Endothelial cell of umbilical vein (primary cell): ENCODE measurements around the gene P2RY13. TPM values are rescaled to one million over a fixed set of nuclear protein-coding genes. Genes with fewer than 3 reads are reported as not detected.

Experiments
- Bru-seq: library from RNA; stranded (reverse); fragments of 400-500 nt; gene quantifications from one replicate; lab custom pipeline; 2021; lab: Mats Ljungman, UMichigan
- BruChase-seq, 2 experiments: library from RNA; stranded (reverse); fragments of 400-500 nt; gene quantifications; one replicate each; lab custom pipeline; 2021; lab: Mats Ljungman, UMichigan
- BruUV-seq: library from RNA; stranded (reverse); fragments of 400-500 nt; replicated peaks from 2 replicates; lab custom pipeline; 2021; lab: Mats Ljungman, UMichigan
- CTCF ChIA-PET: fragments of 300-600, 350-600 bp; sonication (Branson Sonifier 250); formaldehyde crosslinking; loops from one replicate; lab custom pipeline; 2021; ENCODE audit warnings: antibody characterized with exemption, inconsistent platforms; lab: Charles Lee
- POLR2A ChIA-PET: fragments of 300-600, 350-600 bp; sonication (Branson Sonifier 250); formaldehyde crosslinking; loops from one replicate; lab custom pipeline; 2021; ENCODE audit warnings: antibody characterized with exemption, inconsistent platforms; lab: Charles Lee
- DNase-seq: peaks from one replicate; pipeline ENCODE4 v3.0.0-alpha.2; 2011; ENCODE audit warnings: low read depth, low spot score
- FAIRE-seq: peaks from 2 replicates; lab custom pipeline; 2011; peaks lifted over from hg19 to GRCh38; lab: Jason Lieb, UNC
- H2AFZ ChIP-seq: 2 replicates; pipeline ENCODE4 v1.6.0; 2012; ENCODE audit warnings: low read depth, low read length, control low read depth, inconsistent platforms
- H3K27ac ChIP-seq: 2 replicates; pipeline ENCODE4 v1.5.1; 2011; ENCODE audit warnings: low read depth, mild to moderate bottlenecking, control low read depth, low read length, moderate library complexity; ENCODE audit not compliant: insufficient read depth
- H3K27me3 ChIP-seq, 2 experiments: 2 replicates each; pipeline versions ENCODE4 v1.6.0 to v1.6.1; 2011; ENCODE audit warnings: low read length in 2 of 2, mixed read lengths in 1 of 2; ENCODE audit not compliant: control insufficient read depth in 2 of 2, insufficient read depth in 2 of 2
- H3K36me3 ChIP-seq, 2 experiments: 2 replicates in 1 of 2; 3 replicates in 1 of 2; pipeline ENCODE4 v1.5.1; 2011; ENCODE audit warnings: low read length in 2 of 2, mild to moderate bottlenecking in 1 of 2, moderate library complexity in 1 of 2; ENCODE audit not compliant: control insufficient read depth in 2 of 2, insufficient read depth in 2 of 2; ENCODE audit errors: extremely low read depth in 1 of 2
- H3K4me1 ChIP-seq: 3 replicates; pipeline ENCODE4 v1.5.1; 2011; ENCODE audit warnings: mild to moderate bottlenecking, low read length; ENCODE audit not compliant: control insufficient read depth, insufficient read depth; ENCODE audit errors: extremely low read depth
- H3K4me2 ChIP-seq: 2 replicates; pipeline ENCODE4 v1.6.1; 2011; ENCODE audit warnings: low read length, control low read depth, mixed read lengths; ENCODE audit not compliant: insufficient read depth
- H3K4me3 ChIP-seq, 3 experiments: fragments of 200-600 bp in 1 of 3; sonication (generic), shearing (Covaris generic) in 1 of 3; replicated peaks in 1 of 3; 2 replicates each; pipeline ENCODE4 v1.5.1; 2011 to 2016; ENCODE audit warnings: control low read depth in 3 of 3, low read length in 3 of 3, mild to moderate bottlenecking in 2 of 3, inconsistent platforms in 1 of 3, low read depth in 1 of 3, moderate library complexity in 1 of 3; ENCODE audit not compliant: insufficient read depth in 1 of 3
- H3K79me2 ChIP-seq: 2 replicates; pipeline ENCODE4 v1.6.0; 2012; ENCODE audit warnings: low read length, inconsistent platforms; ENCODE audit not compliant: control insufficient read depth, insufficient read depth
- H3K9ac ChIP-seq: replicated peaks from 2 replicates; pipeline ENCODE3; 2011; ENCODE audit warnings: low read length, control low read depth; ENCODE audit not compliant: insufficient read depth; ENCODE audit errors: extremely low read depth
- H3K9me1 ChIP-seq: replicated peaks from 3 replicates; pipeline ENCODE4 v1.6.0; 2011; ENCODE audit warnings: mild to moderate bottlenecking, low read length; ENCODE audit not compliant: control insufficient read depth, insufficient read depth; ENCODE audit errors: extremely low read depth
- H3K9me3 ChIP-seq: replicated peaks from 2 replicates; pipeline ENCODE4 v1.5.1; 2012; ENCODE audit warnings: low read length, inconsistent platforms; ENCODE audit not compliant: control insufficient read depth, insufficient read depth
- H4K20me1 ChIP-seq: replicated peaks from 2 replicates; pipeline ENCODE3; 2011; ENCODE audit warnings: mild to moderate bottlenecking, low read length; ENCODE audit not compliant: control insufficient read depth, insufficient read depth; ENCODE audit errors: extremely low read depth
- EZH2 ChIP-seq: IDR thresholded peaks from 2 replicates; pipeline ENCODE4 v1.6.1; 2012; ENCODE audit warnings: borderline replicate concordance, low read depth, mild to moderate bottlenecking, moderate library complexity, low read length, inconsistent platforms; ENCODE audit not compliant: severe bottlenecking
- FOS ChIP-seq: IDR thresholded peaks from 2 replicates; pipeline ENCODE4 v1.6.1; 2011; ENCODE audit warnings: mild to moderate bottlenecking, low read length, moderate library complexity, borderline replicate concordance; ENCODE audit not compliant: insufficient read depth
- GATA2 ChIP-seq: IDR thresholded peaks from 2 replicates; pipeline ENCODE4 v1.7.0; 2011; ENCODE audit warnings: low read depth, mild to moderate bottlenecking, moderate library complexity, mixed read lengths, low read length; ENCODE audit not compliant: insufficient read length, insufficient read depth
- JUN ChIP-seq: IDR thresholded peaks from 2 replicates; pipeline ENCODE4 v1.6.1; 2011; ENCODE audit warnings: borderline replicate concordance, low read depth; ENCODE audit not compliant: insufficient read length, insufficient read depth
- MYC ChIP-seq: IDR thresholded peaks from one replicate; pipeline ENCODE4 v1.6.1; 2011; ENCODE audit warnings: mild to moderate bottlenecking, low read depth, low read length
- POLR2A ChIP-seq: IDR thresholded peaks from 2 replicates; pipeline ENCODE4 v1.6.1; 2012; ENCODE audit warnings: low read depth, mild to moderate bottlenecking, control low read depth, low read length
- POLR2AphosphoS5 ChIP-seq: IDR thresholded peaks from 2 replicates; pipeline ENCODE4 v1.6.1; 2012; ENCODE audit warnings: low read depth, mild to moderate bottlenecking, control low read depth, low read length, moderate library complexity; ENCODE audit not compliant: insufficient read depth
- dilution Hi-C: fragments of 300-500 bp; cut with MboI; formaldehyde crosslinking; loops from one replicate; pipeline ENCODE4 v1.15.0; 2019; ENCODE audit warnings: low sequenced_read_pairs; ENCODE audit not compliant: extremely low pct_ligation_motif_present
- intact Hi-C: fragments of 100-400 bp; cut with micrococcal nuclease; formaldehyde crosslinking; loops from one replicate; pipeline ENCODE4 v1.10.0; 2022
- long read RNA-seq: library from polyadenylated mRNA; stranded (forward); transcript quantifications from one replicate; pipeline ENCODE4 v2.0.0, GENCODE V29; 2021
- polyA minus RNA-seq, 3 experiments: library from RNA; depleted of rRNA, polyadenylated mRNA; stranded (reverse); fragments of >200 nt; gene quantifications; 1 replicate in 1 of 3; 2 replicates in 2 of 3; pipeline ENCODE4 v1.2.3, GENCODE V29; 2011
- polyA plus RNA-seq, 4 experiments: library from polyadenylated mRNA; depleted of rRNA in 3 of 4; stranded (reverse) in 3 of 4; unstranded in 1 of 4; fragments of >200 nt; gene quantifications; 2 replicates each; pipeline versions ENCODE4 v1.2.1 to v1.2.3, GENCODE V29; 2011 to 2012; ENCODE audit warnings: missing spikeins in 1 of 4
- total RNA-seq: library from RNA; stranded (reverse); gene quantifications from 2 replicates; pipeline ENCODE4 v1.2.3, GENCODE V29; 2021
- TF ChIP-seq, protein P1 (sequence below), 2 donors: IDR thresholded peaks; 1 replicate in 1 of 2; 2 replicates in 1 of 2; pipeline ENCODE4 v1.5.1; 2011; ENCODE audit warnings: low read length in 2 of 2, mild to moderate bottlenecking in 2 of 2, moderate library complexity in 2 of 2, control low read depth in 1 of 2, inconsistent platforms in 1 of 2, low read depth in 1 of 2; ENCODE audit not compliant: insufficient read depth in 1 of 2; ENCODE audit errors: extremely low read depth in 1 of 2
- TF ChIP-seq, protein P2 (sequence below): IDR thresholded peaks from 2 replicates; pipeline ENCODE4 v1.6.1; 2011; ENCODE audit not compliant: insufficient read depth, insufficient read length

The P2RY13 gene
- total RNA-seq (not detected in 2 replicates), polyA plus RNA-seq (not detected in 2 replicates), polyA minus RNA-seq (not detected in 2 replicates), Bru-seq, nascent RNA (not detected), BruChase-seq, experiment 1, labeled RNA remaining after a 6-hour chase (not detected), BruChase-seq, experiment 2, labeled RNA remaining after a 2-hour chase (not detected)
- polyA plus RNA-seq (2011; cell fraction: cytosol; rRNA removed) = not detected in 2 replicates
- polyA plus RNA-seq (2011; cell fraction: nucleus; rRNA removed) = not detected in 2 replicates
- not detected in 2 replicates for polyA plus RNA-seq (2012)
- polyA minus RNA-seq (2011; cell fraction: cytosol; rRNA and poly(A)+ RNA removed) = not detected
- polyA minus RNA-seq (2011; cell fraction: nucleus; rRNA and poly(A)+ RNA removed) = not detected in 2 replicates
- long read RNA-seq = 0 reads

DNA sequence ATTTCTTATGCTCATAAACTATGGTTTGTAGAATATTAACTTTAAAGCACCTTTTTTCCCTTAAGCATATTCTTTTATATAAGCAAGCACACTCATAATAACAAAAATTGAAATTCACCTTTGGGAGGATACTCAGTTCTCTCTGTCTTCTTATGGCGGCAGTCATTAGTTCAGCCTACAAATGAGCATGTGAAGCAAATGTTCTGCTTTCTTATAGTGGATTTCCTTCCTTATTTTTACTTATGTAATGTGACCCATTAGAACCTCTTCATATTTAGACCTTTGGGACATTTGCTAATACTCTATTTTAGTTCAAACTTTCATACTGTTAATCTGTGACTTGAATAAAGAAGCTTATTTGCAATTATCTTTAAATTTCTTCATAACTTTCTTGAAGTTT is at the start of gene P2RY13:
P2RY13 (minus strand) TSS at position 187 of the 400 bp plus-strand sequence; CDS start at position 166, 21 bp downstream.
- H3K27ac ChIP-seq = no peak within 1 kb of the TSS
- FAIRE-seq (no peak), DNase-seq (no peak)
- TF ChIP-seq GATA2 (no peak), EZH2 (no peak), FOS (no peak), POLR2A (no peak), MYC (no peak), POLR2AphosphoS5 (no peak), JUN (no peak)
- TF ChIP-seq, protein P1, sequence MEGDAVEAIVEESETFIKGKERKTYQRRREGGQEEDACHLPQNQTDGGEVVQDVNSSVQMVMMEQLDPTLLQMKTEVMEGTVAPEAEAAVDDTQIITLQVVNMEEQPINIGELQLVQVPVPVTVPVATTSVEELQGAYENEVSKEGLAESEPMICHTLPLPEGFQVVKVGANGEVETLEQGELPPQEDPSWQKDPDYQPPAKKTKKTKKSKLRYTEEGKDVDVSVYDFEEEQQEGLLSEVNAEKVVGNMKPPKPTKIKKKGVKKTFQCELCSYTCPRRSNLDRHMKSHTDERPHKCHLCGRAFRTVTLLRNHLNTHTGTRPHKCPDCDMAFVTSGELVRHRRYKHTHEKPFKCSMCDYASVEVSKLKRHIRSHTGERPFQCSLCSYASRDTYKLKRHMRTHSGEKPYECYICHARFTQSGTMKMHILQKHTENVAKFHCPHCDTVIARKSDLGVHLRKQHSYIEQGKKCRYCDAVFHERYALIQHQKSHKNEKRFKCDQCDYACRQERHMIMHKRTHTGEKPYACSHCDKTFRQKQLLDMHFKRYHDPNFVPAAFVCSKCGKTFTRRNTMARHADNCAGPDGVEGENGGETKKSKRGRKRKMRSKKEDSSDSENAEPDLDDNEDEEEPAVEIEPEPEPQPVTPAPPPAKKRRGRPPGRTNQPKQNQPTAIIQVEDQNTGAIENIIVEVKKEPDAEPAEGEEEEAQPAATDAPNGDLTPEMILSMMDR (IDR thresholded peaks at IDR 0.05; ENCODE audit: extremely low read depth in 1 of 2, insufficient read depth in 1 of 2, low read depth in 1 of 2, low read length in 2 of 2) = no peak
- TF ChIP-seq, protein P2, sequence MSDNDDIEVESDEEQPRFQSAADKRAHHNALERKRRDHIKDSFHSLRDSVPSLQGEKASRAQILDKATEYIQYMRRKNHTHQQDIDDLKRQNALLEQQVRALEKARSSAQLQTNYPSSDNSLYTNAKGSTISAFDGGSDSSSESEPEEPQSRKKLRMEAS = no peak
- no peaks in the 10 kb centered on the region for H3K36me3 ChIP-seq
- ChIA-PET POLR2A (no interaction called here), CTCF (interaction anchor here (1.2 kb wide), 1 partner anchor 50 kb away, joined by 4 read pairs; no protein-coding TSS in a partner anchor)
- H3K4me3 ChIP-seq = no peak within 1 kb of the TSS
- H3K9ac ChIP-seq = no peak within 1 kb of the TSS
- H3K4me2 ChIP-seq = no peak within 1 kb of the TSS
- BruUV-seq = no TSS peak
- H3K9me1 ChIP-seq = no peaks in the 10 kb centered on the region
- no peaks in the 10 kb centered on the region for H3K9me3 ChIP-seq
- intact Hi-C loops = loop anchor here (5.0 kb wide), 1 partner anchor 162 kb away; no protein-coding TSS in a partner anchor
- H4K20me1 ChIP-seq = no peaks in the 10 kb centered on the region
- H3K4me1 ChIP-seq = no peaks in the 10 kb centered on the region
- no peaks in the 10 kb centered on the region for H3K27me3 ChIP-seq
- H3K79me2 ChIP-seq = no peaks in the 10 kb centered on the region
- dilution Hi-C loops = no loop called here
- no peak within 1 kb of the TSS for H2AFZ ChIP-seq
